T-helper 1 cell (primary cell): Measurements from ENCODE around the gene WDR33.
"Not testable (repeated sequence)": the region's sequence is repeated elsewhere in the genome, so short reads cannot be mapped to it uniquely, and the experiment has no call there.

Source experiments
- DNase-seq, 5 donors: peaks; one replicate each; pipeline ENCODE4 v3.0.0-alpha.2; 2012 to 2020

The WDR33 gene

GRCh38 chr2:127807678-127808353 is 3.2 kb downstream of the WDR33 start:
- DNase-seq: no peak

GRCh38 chr2:127806860-127807259 is 4.1 kb downstream of the WDR33 start:
- not testable (repeated sequence) for DNase-seq

GRCh38 chr2:127805491-127805890 is 5.5 kb downstream of the WDR33 start:
- DNase-seq: no peak

- no peak for DNase-seq
These were observed 11.0 kb downstream of the WDR33 start for GRCh38 chr2:127799926-127800325.

- DNase-seq: no peak
These were observed 14.6 kb downstream of the WDR33 start for GRCh38 chr2:127796389-127796788.

GRCh38 chr2:127794901-127795300 is 16.1 kb downstream of the WDR33 start:
- DNase-seq: not testable (repeated sequence)

- no peak for DNase-seq
These were observed 18.2 kb downstream of the WDR33 start for GRCh38 chr2:127792805-127793204.

- no peak for DNase-seq
These were observed 20.1 kb downstream of the WDR33 start for GRCh38 chr2:127790694-127791529.

- DNase-seq: no peak
These were observed 24.7 kb downstream of the WDR33 start for GRCh38 chr2:127786048-127786809.

GRCh38 chr2:127784965-127785518 is 25.9 kb downstream of the WDR33 start:
- DNase-seq: no peak

GRCh38 chr2:127783101-127783500 is 27.9 kb downstream of the WDR33 start:
- no peak for DNase-seq

- no peak for DNase-seq
These were observed 32.1 kb downstream of the WDR33 start for GRCh38 chr2:127778850-127779249.

GRCh38 chr2:127778447-127778846 is 32.5 kb downstream of the WDR33 start:
- no peak for DNase-seq

GRCh38 chr2:127776122-127776780 is 34.7 kb downstream of the WDR33 start:
- DNase-seq: no peak

- DNase-seq: no peak
These were observed 39.2 kb downstream of the WDR33 start for GRCh38 chr2:127771756-127772155.

- peak in 1 of 5 donors; percentile 8 for DNase-seq
These were observed 39.8 kb downstream of the WDR33 start for GRCh38 chr2:127770973-127771735.

- DNase-seq: not testable (repeated sequence)
These were observed 40.4 kb downstream of the WDR33 start for GRCh38 chr2:127770534-127770933.

- no peak for DNase-seq
These were observed 41.4 kb downstream of the WDR33 start for GRCh38 chr2:127769587-127769986.

- no peak for DNase-seq
These were observed 42.0 kb downstream of the WDR33 start for GRCh38 chr2:127768775-127769479.

- no peak for DNase-seq
These were observed 47.2 kb downstream of the WDR33 start for GRCh38 chr2:127763776-127764175.

GRCh38 chr2:127762846-127763245 is 48.1 kb downstream of the WDR33 start:
- no peak for DNase-seq
